IMR-90 (cell line): ENCODE measurements around the gene NDP. TPM values are rescaled to one million over a fixed set of nuclear protein-coding genes. Genes with fewer than 3 reads are reported as not detected.

ENCODE experiments used
- ATAC-seq: fragments of 200-7000 bp; cut with Tn5 transposase; 2 replicates; pipeline ENCODE4 v1.9.1; 2020; ENCODE audit warnings: low read depth, mild to moderate bottlenecking, moderate library complexity
- BruUV-seq: library from RNA; stranded (reverse); fragments of 400-500 nt; replicated peaks from 2 replicates; lab custom pipeline; 2021; lab: Mats Ljungman, UMichigan
- CTCF ChIA-PET: fragments of 300-600 bp; formaldehyde crosslinking; extraction: SDS; loops from one replicate; lab custom pipeline; 2021; ENCODE audit warnings: antibody characterized with exemption; lab: Yijun Ruan, JAX
- POLR2A ChIA-PET: fragments of 300-600 bp; sonication (Branson Sonifier 250); formaldehyde crosslinking; loops from one replicate; lab custom pipeline; 2022; ENCODE audit warnings: antibody characterized with exemption; ENCODE audit not compliant: unreplicated experiment; lab: Charles Lee
- DNase-seq: peaks from one replicate; pipeline ENCODE4 v3.0.0; 2013
- H2AFZ ChIP-seq: replicated peaks from 2 replicates; pipeline ENCODE3; 2013; ENCODE audit warnings: low read length, mild to moderate bottlenecking; ENCODE audit not compliant: poor library complexity
- H2AK5ac ChIP-seq: 2 replicates; pipeline ENCODE4 v1.6.1; 2013; ENCODE audit warnings: low read depth, low read length, inconsistent platforms
- H2AK9ac ChIP-seq: replicated peaks from 2 replicates; pipeline ENCODE3; 2013; ENCODE audit warnings: mild to moderate bottlenecking, low read depth, low read length, moderate library complexity; ENCODE audit not compliant: poor library complexity
- H2BK120ac ChIP-seq: 2 replicates; pipeline ENCODE4 v1.6.1; 2013; ENCODE audit warnings: low read depth, low read length, inconsistent platforms
- H2BK15ac ChIP-seq: 3 replicates; pipeline ENCODE4 v1.6.1; 2013; ENCODE audit warnings: low read depth, low read length, inconsistent platforms
- H2BK20ac ChIP-seq: 2 replicates; pipeline ENCODE4 v1.6.1; 2013; ENCODE audit warnings: low read depth, mild to moderate bottlenecking, inconsistent platforms, low read length, moderate library complexity
- H2BK5ac ChIP-seq: 2 replicates; pipeline ENCODE4 v1.6.1; 2013; ENCODE audit warnings: mild to moderate bottlenecking, low read depth, low read length, inconsistent platforms; ENCODE audit not compliant: poor library complexity, severe bottlenecking
- H3K14ac ChIP-seq: replicated peaks from 2 replicates; pipeline ENCODE4 v1.6.1; 2013; ENCODE audit warnings: low read depth, low read length, inconsistent platforms
- H3K18ac ChIP-seq: 2 replicates; pipeline ENCODE4 v1.6.1; 2013; ENCODE audit warnings: low read depth, low read length, control low read depth
- H3K23ac ChIP-seq: 2 replicates; pipeline ENCODE4 v1.6.1; 2013; ENCODE audit warnings: low read depth, low read length, inconsistent platforms
- H3K27ac ChIP-seq: 2 replicates; pipeline ENCODE4 v1.5.1; 2013; ENCODE audit warnings: mild to moderate bottlenecking, control low read depth, low read length; ENCODE audit not compliant: insufficient read depth
- H3K27me3 ChIP-seq: 2 replicates; pipeline ENCODE4 v1.6.1; 2013; ENCODE audit warnings: low read length; ENCODE audit not compliant: control insufficient read depth, insufficient read depth
- H3K36me3 ChIP-seq: 2 replicates; pipeline ENCODE4 v1.6.1; 2013; ENCODE audit warnings: low read length, mixed read lengths; ENCODE audit not compliant: control insufficient read depth, insufficient read depth
- H3K4ac ChIP-seq: 2 replicates; pipeline ENCODE4 v1.6.1; 2013; ENCODE audit warnings: low read depth, low read length, inconsistent platforms
- H3K4me1 ChIP-seq: 2 replicates; pipeline ENCODE4 v1.6.1; 2013; ENCODE audit warnings: low read length, mixed read lengths; ENCODE audit not compliant: control insufficient read depth, insufficient read depth
- H3K4me2 ChIP-seq: 2 replicates; pipeline ENCODE4 v1.6.1; 2013; ENCODE audit warnings: low read depth, mild to moderate bottlenecking, control low read depth, low read length, moderate library complexity
- H3K4me3 ChIP-seq: 2 replicates; pipeline ENCODE4 v1.5.1; 2013; ENCODE audit warnings: low read depth, mild to moderate bottlenecking, control low read depth, low read length, moderate library complexity; ENCODE audit not compliant: insufficient read depth
- H3K56ac ChIP-seq: 2 replicates; pipeline ENCODE4 v1.6.1; 2013; ENCODE audit warnings: low read length, inconsistent platforms; ENCODE audit not compliant: insufficient read depth; ENCODE audit errors: extremely low read depth
- H3K79me1 ChIP-seq, 2 experiments: 2 replicates each; pipeline ENCODE4 v1.6.1; 2013; ENCODE audit warnings: low read length in 2 of 2, inconsistent platforms in 1 of 2, low read depth in 1 of 2
- H3K9ac ChIP-seq: 2 replicates; pipeline ENCODE4 v1.6.1; 2013; ENCODE audit warnings: low read depth, low read length, control low read depth
- H3K9me1 ChIP-seq: 2 replicates; pipeline ENCODE4 v1.6.1; 2013; ENCODE audit warnings: low read length, inconsistent platforms; ENCODE audit not compliant: insufficient read depth
- H3K9me3 ChIP-seq: 2 replicates; pipeline ENCODE4 v1.6.1; 2013; ENCODE audit warnings: low read length; ENCODE audit not compliant: control insufficient read depth, insufficient read depth
- H4K20me1 ChIP-seq: 2 replicates; pipeline ENCODE4 v1.6.1; 2013; ENCODE audit warnings: low read length, inconsistent platforms; ENCODE audit not compliant: insufficient read depth
- H4K5ac ChIP-seq: 2 replicates; pipeline ENCODE4 v1.6.1; 2013; ENCODE audit warnings: mild to moderate bottlenecking, low read depth, low read length, control low read depth
- H4K8ac ChIP-seq, 2 experiments: 2 replicates each; pipeline ENCODE4 v1.6.1; 2013; ENCODE audit warnings: low read depth in 2 of 2, low read length in 2 of 2, control low read depth in 1 of 2, inconsistent platforms in 1 of 2
- H4K91ac ChIP-seq: 2 replicates; pipeline ENCODE4 v1.6.1; 2013; ENCODE audit warnings: low read depth, low read length, inconsistent platforms; ENCODE audit not compliant: insufficient read depth
- BHLHE40 ChIP-seq: fragments of 150-350 bp; IDR thresholded peaks from 2 replicates; pipeline ENCODE4 v1.6.1; 2016; ENCODE audit warnings: mild to moderate bottlenecking, low read depth, low read length
- CEBPB ChIP-seq: IDR thresholded peaks from 2 replicates; pipeline ENCODE4 v1.6.1; 2012; ENCODE audit warnings: low read depth, low read length, improper control_type of control experiment
- CHD1 ChIP-seq: IDR thresholded peaks from 2 replicates; pipeline ENCODE4 v1.6.1; 2012; ENCODE audit warnings: low read depth, low read length, improper control_type of control experiment
- CTCF ChIP-seq: conservative IDR thresholded peaks from 2 replicates; pipeline ENCODE4 v1.5.1; 2012; ENCODE audit warnings: mild to moderate bottlenecking, low read depth, low read length, improper control_type of control experiment
- ELK1 ChIP-seq: fragments of 150-350 bp; IDR thresholded peaks from 2 replicates; pipeline ENCODE4 v1.6.1; 2016; ENCODE audit warnings: low read depth, mild to moderate bottlenecking, low read length, moderate library complexity, borderline replicate concordance
- FOS ChIP-seq: fragments of 150-350 bp; IDR thresholded peaks from 2 replicates; pipeline ENCODE4 v1.6.1; 2016; ENCODE audit warnings: low read depth, low read length
- MAFK ChIP-seq: IDR thresholded peaks from 2 replicates; pipeline ENCODE4 v1.6.1; 2012; ENCODE audit warnings: low read depth, low read length, improper control_type of control experiment
- MAZ ChIP-seq: IDR thresholded peaks from 2 replicates; pipeline ENCODE4 v1.6.1; 2012; ENCODE audit warnings: low read depth, mild to moderate bottlenecking, low read length, improper control_type of control experiment, moderate library complexity, borderline replicate concordance
- MXI1 ChIP-seq: IDR thresholded peaks from 2 replicates; pipeline ENCODE4 v1.6.1; 2012; ENCODE audit warnings: low read depth, mild to moderate bottlenecking, low read length, moderate library complexity, borderline replicate concordance
- NFE2L2 ChIP-seq: fragments of 150-350 bp; IDR thresholded peaks from 2 replicates; pipeline ENCODE4 v1.6.1; 2016; ENCODE audit warnings: low read depth, mild to moderate bottlenecking, low read length
- POLR2A ChIP-seq: IDR thresholded peaks from 2 replicates; pipeline ENCODE4 v1.6.1; 2012; ENCODE audit warnings: mild to moderate bottlenecking, low read depth, low read length
- RAD21 ChIP-seq: IDR thresholded peaks from 2 replicates; pipeline ENCODE4 v1.6.1; 2012; ENCODE audit warnings: low read length, improper control_type of control experiment
- RCOR1 ChIP-seq: IDR thresholded peaks from 2 replicates; pipeline ENCODE4 v1.6.1; 2012; ENCODE audit warnings: mild to moderate bottlenecking, low read length, improper control_type of control experiment; ENCODE audit not compliant: insufficient replicate concordance
- RFX5 ChIP-seq: IDR thresholded peaks from 2 replicates; pipeline ENCODE4 v1.8.0; 2012; ENCODE audit warnings: low read depth, mild to moderate bottlenecking, low read length, moderate library complexity
- SMC3 ChIP-seq: fragments of 150-350 bp; IDR thresholded peaks from 2 replicates; pipeline ENCODE4 v1.6.1; 2016; ENCODE audit warnings: low read depth, mild to moderate bottlenecking, antibody characterized with exemption, low read length, moderate library complexity
- USF2 ChIP-seq: fragments of 150-350 bp; IDR thresholded peaks from 2 replicates; pipeline ENCODE4 v1.6.1; 2017; ENCODE audit warnings: mild to moderate bottlenecking, antibody characterized with exemption, low read length, low read depth
- WGBS, 2 experiments: methylation state at CpG; one replicate each; pipeline versions ENCODE4 v1.1.5 to v1.1.7; 2013; ENCODE audit warnings: missing lambda C conversion rate in 2 of 2; ENCODE audit not compliant: insufficient read length in 1 of 2; ENCODE audit errors: extremely low coverage in 2 of 2; 5-methylcytosine and 5-hydroxymethylcytosine counted together
- dilution Hi-C: fragments of 300-500 bp; cut with HindIII; formaldehyde crosslinking; loops from one replicate; pipeline ENCODE4 v1.14.3; 2018; ENCODE audit warnings: low sequenced_read_pairs; ENCODE audit not compliant: unreplicated experiment
- in situ Hi-C: fragments of 300-500 bp; cut with MboI; formaldehyde crosslinking; loops from 3 replicates; pipeline ENCODE4 v1.14.3; 2019; ENCODE audit warnings: low sequenced_read_pairs, inconsistent platforms, mixed read lengths
- intact Hi-C: fragments of 100-400 bp; cut with micrococcal nuclease; formaldehyde crosslinking; loops from 2 replicates; pipeline ENCODE4 v1.10.0; 2022
- polyA plus RNA-seq, 3 experiments: library from polyadenylated mRNA; depleted of rRNA; stranded (reverse); fragments of >200 nt; gene quantifications; 2 replicates each; pipeline ENCODE4 v1.2.3, GENCODE V29; 2012; ENCODE audit warnings: low replicate concordance in 1 of 3
- total RNA-seq: library from RNA; depleted of rRNA; stranded (reverse); fragments of >200 nt; gene quantifications from 2 replicates; pipeline ENCODE4 v1.2.3, GENCODE V29; 2012

The NDP gene
- total and polyA plus RNA-seq, 2 of the 4 experiments (the other 2 are of a cell fraction) = 0.36 to 0.39 TPM

GRCh38 chrX:43985511-43985910 is 12.3 kb upstream of the NDP start:
- no peak overlapping the region for H4K91ac ChIP-seq
- H3K36me3 ChIP-seq = no peaks in the 10 kb centered on the region
- H3K27ac ChIP-seq = no peak overlapping the region
- no peak overlapping the region for H3K18ac ChIP-seq
- no peak overlapping the region for H2BK5ac ChIP-seq
- no peaks in the 10 kb centered on the region for H3K9me1 ChIP-seq
- no peak overlapping the region for H2BK15ac ChIP-seq
- ATAC-seq (no peak), DNase-seq (no peak)
- no TSS peak for BruUV-seq
- H4K8ac ChIP-seq = no peak overlapping the region
- in situ Hi-C loops = no loop called here
- H3K23ac ChIP-seq = no peak overlapping the region
- H3K4ac ChIP-seq = no peak overlapping the region
- H4K20me1 ChIP-seq = no peaks in the 10 kb centered on the region
- intact Hi-C loops = no loop called here
- TF ChIP-seq MAZ (no peak), CEBPB (no peak), MAFK (no peak), MXI1 (no peak), NFE2L2 (no peak), RAD21 (no peak), USF2 (no peak), RCOR1 (no peak), POLR2A (no peak), RFX5 (no peak), SMC3 (no peak), CTCF (no peak), FOS (no peak), BHLHE40 (no peak), ELK1 (no peak), CHD1 (no peak)
- H3K14ac ChIP-seq = no peak overlapping the region
- no peak overlapping the region for H2BK20ac ChIP-seq
- no peak overlapping the region for H2BK120ac ChIP-seq
- no peak overlapping the region for H3K4me2 ChIP-seq
- no peak overlapping the region for H4K5ac ChIP-seq
- H3K9ac ChIP-seq = no peak overlapping the region
- no peaks in the 10 kb centered on the region for H3K79me1 ChIP-seq
- H3K27me3 ChIP-seq = no peaks in the 10 kb centered on the region; the same call in 1 of the 2 replicates
- dilution Hi-C loops = no loop called here
- ChIA-PET CTCF (no interaction called here), POLR2A (no interaction called here)
- H3K4me3 ChIP-seq = no peak overlapping the region
- no peak overlapping the region for H2AK5ac ChIP-seq
- no peak overlapping the region for H3K56ac ChIP-seq
- H3K4me1 ChIP-seq = no peaks in the 10 kb centered on the region
- no peak overlapping the region for H2AK9ac ChIP-seq
- WGBS, 2 experiments = no CpG with 5 or more reads among the region's 2 CpGs
- H3K9me3 ChIP-seq = no peaks in the 10 kb centered on the region
- H2AFZ ChIP-seq = no peak overlapping the region
